Measurements from ENCODE around the gene SYNRG.

DNA sequence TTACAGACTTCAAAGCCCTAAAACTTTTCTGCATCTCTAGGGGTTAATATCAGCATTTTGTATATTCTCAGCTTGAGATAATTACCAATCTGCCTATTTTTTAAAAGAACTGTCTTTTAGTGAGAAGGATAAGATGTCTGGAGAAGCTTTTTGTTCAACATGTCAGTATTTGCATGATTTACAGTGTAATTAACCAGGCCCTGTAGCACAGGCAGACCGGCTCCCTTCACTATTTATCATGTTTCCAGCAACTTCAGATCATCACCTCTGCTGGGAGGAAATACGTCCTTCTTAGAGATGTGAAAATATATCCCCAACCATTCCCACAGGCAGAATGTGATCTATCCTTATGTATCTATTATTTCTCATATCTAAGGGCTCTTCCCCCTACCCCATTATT is 42.6 kb upstream of the SYNRG start:
- TF ChIP-seq POLR2AphosphoS5 (IDR thresholded peaks at IDR 0.05; ENCODE audit: low read depth, low read length) (no peak), POLR2A (IDR thresholded peaks at IDR 0.05; ENCODE audit: low read depth, low read length) (no peak), PAX5 (IDR thresholded peaks at IDR 0.05; ENCODE audit: insufficient read depth, low read length, severe bottlenecking) (no peak), TAF1 (IDR thresholded peaks at IDR 0.05; ENCODE audit: low read depth, low read length) (no peak)

All from GM12891 (cell line).